B cell (primary cell): ENCODE measurements around the gene BEND5. TPM values are rescaled to one million over a fixed set of nuclear protein-coding genes. Genes with fewer than 3 reads are reported as not detected.

ENCODE experiments used
- ATAC-seq: fragments of 200-7000 bp; cut with Tn5 transposase; one replicate; pipeline ENCODE4 v1.10.0; 2021; ENCODE audit warnings: low read depth, mild to moderate bottlenecking, moderate number of reproducible peaks, moderate library complexity
- CTCF ChIA-PET: fragments of 350-600 bp; sonication (Branson Sonifier 250); formaldehyde crosslinking; loops from one replicate; lab custom pipeline; 2021; ENCODE audit warnings: antibody characterized with exemption, inconsistent platforms; lab: Charles Lee
- POLR2A ChIA-PET: fragments of 350-600 bp; sonication (Branson Sonifier 250); formaldehyde crosslinking; loops from one replicate; lab custom pipeline; 2021; ENCODE audit warnings: antibody characterized with exemption; lab: Charles Lee
- DNase-seq: peaks from one replicate; pipeline ENCODE4 v3.0.0; 2013
- H2AFZ ChIP-seq: 2 replicates; pipeline ENCODE4 v1.6.1; 2012; ENCODE audit warnings: mild to moderate bottlenecking, low read depth, low read length; ENCODE audit not compliant: insufficient read depth, poor library complexity, severe bottlenecking
- H3K27ac ChIP-seq, 2 donors: 1 replicate in 1 of 2; 2 replicates in 1 of 2; pipeline ENCODE4 v1.5.1; 2012 to 2013; ENCODE audit warnings: low read length in 2 of 2, mild to moderate bottlenecking in 2 of 2, moderate library complexity in 1 of 2
- H3K27me3 ChIP-seq, 4 experiments: fragments of 200-600 bp in 1 of 4; sonication (generic) in 1 of 4; replicated peaks in 1 of 4; 1 replicate in 2 of 4; 2 replicates in 2 of 4; pipeline versions ENCODE4 v1.6.1 to v1.7.0; 2013 to 2016; ENCODE audit warnings: low read length in 3 of 4, mild to moderate bottlenecking in 2 of 4, mixed read lengths in 1 of 4, moderate library complexity in 1 of 4; ENCODE audit not compliant: insufficient read depth in 4 of 4, control insufficient read depth in 3 of 4; ENCODE audit errors: control extremely low read depth in 1 of 4
- H3K36me3 ChIP-seq, 2 experiments: replicated peaks in 1 of 2; 1 replicate in 1 of 2; 2 replicates in 1 of 2; pipeline versions ENCODE4 v1.6.1 to v1.7.1; 2013; ENCODE audit warnings: low read length in 1 of 2; ENCODE audit not compliant: insufficient read depth in 2 of 2, control insufficient read depth in 1 of 2; ENCODE audit errors: control extremely low read depth in 1 of 2, extremely low read depth in 1 of 2
- H3K4me1 ChIP-seq, 2 donors: fragments of 200-600 bp in 1 of 2; sonication (generic) in 1 of 2; 1 replicate in 1 of 2; 2 replicates in 1 of 2; pipeline versions ENCODE4 v1.5.1 to v1.6.1; 2013 to 2017; ENCODE audit warnings: low read length in 2 of 2; ENCODE audit not compliant: control insufficient read depth in 2 of 2, insufficient read depth in 2 of 2
- H3K4me2 ChIP-seq: replicated peaks from 2 replicates; pipeline ENCODE3; 2012; ENCODE audit warnings: mild to moderate bottlenecking, low read depth, low read length; ENCODE audit not compliant: poor library complexity, severe bottlenecking
- H3K4me3 ChIP-seq, 5 experiments: fragments of 200-600 bp in 1 of 5; sonication (generic) in 1 of 5; 1 replicate in 3 of 5; 2 replicates in 2 of 5; pipeline versions ENCODE4 v1.5.1 to v1.7.0; 2011 to 2016; ENCODE audit warnings: low read length in 4 of 5, mild to moderate bottlenecking in 4 of 5, low read depth in 2 of 5, control low read depth in 1 of 5, moderate library complexity in 1 of 5; ENCODE audit not compliant: insufficient read depth in 1 of 5; ENCODE audit errors: control extremely low read depth in 1 of 5, extremely low read depth in 1 of 5
- H3K79me2 ChIP-seq: fragments of 200-600 bp; sonication (generic); one replicate; pipeline ENCODE4 v1.6.0; 2016; ENCODE audit warnings: low read length; ENCODE audit not compliant: control insufficient read depth, insufficient read depth
- H3K9ac ChIP-seq: fragments of 200-600 bp; sonication (generic); 2 replicates; pipeline ENCODE4 v1.6.1; 2017; ENCODE audit warnings: mild to moderate bottlenecking, low read length, moderate library complexity
- H3K9me3 ChIP-seq, 3 donors: one replicate each; pipeline versions ENCODE4 v1.6.1 to v1.7.1; 2013; ENCODE audit warnings: low read length in 2 of 3; ENCODE audit not compliant: control insufficient read depth in 2 of 3, insufficient read depth in 1 of 3; ENCODE audit errors: control extremely low read depth in 1 of 3
- H4K20me1 ChIP-seq: 2 replicates; pipeline ENCODE4 v1.6.0; 2012; ENCODE audit warnings: mild to moderate bottlenecking, low read length; ENCODE audit not compliant: insufficient read depth, control insufficient read depth, poor library complexity, severe bottlenecking
- H3K27ac Mint-ChIP-seq: one replicate; pipeline ENCODE4 v1.8.0; 2021; ENCODE audit warnings: mixed read lengths
- H3K27me3 Mint-ChIP-seq: one replicate; pipeline ENCODE4 v1.8.0; 2021; ENCODE audit warnings: mixed read lengths
- H3K4me1 Mint-ChIP-seq: one replicate; pipeline ENCODE4 v1.8.0; 2021; ENCODE audit warnings: mixed read lengths
- H3K4me3 Mint-ChIP-seq: one replicate; pipeline ENCODE4 v1.8.0; 2021; ENCODE audit warnings: mixed read lengths
- H3K9me3 Mint-ChIP-seq: one replicate; pipeline ENCODE4 v1.8.0; 2022; ENCODE audit warnings: mixed read lengths; ENCODE audit not compliant: insufficient read depth
- CTCF ChIP-seq: fragments of 200-600 bp; IDR thresholded peaks from one replicate; pipeline ENCODE4 v1.8.0; 2022; ENCODE audit warnings: antibody characterized with exemption, mild to moderate bottlenecking
- EZH2 ChIP-seq: IDR thresholded peaks from 2 replicates; pipeline ENCODE4 v1.6.1; 2012; ENCODE audit warnings: borderline replicate concordance, low read depth, mild to moderate bottlenecking, moderate library complexity, low read length; ENCODE audit not compliant: insufficient read depth, poor library complexity, severe bottlenecking
- WGBS: methylation state at CpG from one replicate; pipeline ENCODE4 v1.1.5; 2013; ENCODE audit warnings: missing lambda C conversion rate; ENCODE audit not compliant: insufficient coverage; 5-methylcytosine and 5-hydroxymethylcytosine counted together
- intact Hi-C: fragments of 100-400 bp; cut with micrococcal nuclease; formaldehyde crosslinking; loops from one replicate; pipeline ENCODE4 v1.10.0; 2022
- polyA plus RNA-seq: library from polyadenylated mRNA; depleted of rRNA; stranded (reverse); fragments of >200 nt; gene quantifications from 2 replicates; pipeline ENCODE4 v1.2.3, GENCODE V29; 2012
- total RNA-seq, 2 donors: library from RNA; stranded (reverse); fragments of 120-200 nt in 1 of 2; gene quantifications; 1 replicate in 1 of 2; 2 replicates in 1 of 2; pipeline versions ENCODE4 v1.2.3 to v1.2.4, GENCODE V29; 2013 to 2022

Gene BEND5
- total and polyA plus RNA-seq, 2 donors (not counting 1 experiment from before 2014, with no cell fraction given), result 19.5 to 19.7 TPM

GRCh38 chr1:48767975-48768510 lies 8.6 kb downstream of the BEND5 start:
- Mint-ChIP-seq H3K27me3 (no peaks in the 10 kb centered on the region), H3K4me1 (peaks cover 90% of the 10 kb centered on the region), H3K4me3 (peak overlapping the region; percentile 66), H3K27ac (peak overlapping the region; percentile 84), H3K9me3 (no peaks in the 10 kb centered on the region)
- Histone ChIP-seq H3K36me3 (peaks cover 8 to 56% of the 10 kb centered on the region in 2 experiments), H3K27ac (peak overlapping the region; percentile 42 to 85), H3K4me1 (peaks cover 65 to 72% of the 10 kb centered on the region in 2 donors), H3K4me3 (peak overlapping the region in 1 of 5 experiments; percentile 27), H2AFZ (no peak overlapping the region), H3K79me2 (peaks cover 97% of the 10 kb centered on the region), H3K27me3 (no peaks in the 10 kb centered on the region), H4K20me1 (peaks cover 4% of the 10 kb centered on the region), H3K4me2 (peak overlapping the region; percentile 59), H3K9me3 (no peaks in the 10 kb centered on the region), H3K9ac (no peak overlapping the region)
- ChIA-PET POLR2A (no interaction called here), CTCF (interaction anchor here (2.1 to 3.3 kb wide), 2 partner anchors 34 to 50 kb away, joined by 5 to 13 read pairs; no protein-coding TSS in a partner anchor)
- no peak for TF ChIP-seq CTCF
- TF ChIP-seq EZH2, result no peak
- intact Hi-C loops, result loop anchor here (1.0 to 5.0 kb wide), 2 partner anchors 8 to 34 kb away; partner anchors contain the start of gene BEND5
- DNase-seq, result peak; percentile 53
- peak; percentile 80 for ATAC-seq

- Histone ChIP-seq H3K9me3 (no peaks in the 10 kb centered on the region), H3K27me3 (no peaks in the 10 kb centered on the region), H3K4me2 (no peak overlapping the region), H3K27ac (no peak overlapping the region), H3K9ac (no peak overlapping the region), H3K4me1 (peaks cover 51 to 60% of the 10 kb centered on the region in 2 donors), H3K79me2 (peaks cover 98% of the 10 kb centered on the region), H3K4me3 (no peak overlapping the region), H3K36me3 (peaks cover 3 to 52% of the 10 kb centered on the region in 2 experiments), H4K20me1 (peaks cover 19% of the 10 kb centered on the region), H2AFZ (no peak overlapping the region)
- TF ChIP-seq EZH2 (no peak), CTCF (no peak)
- DNase-seq, result no peak
- no peak for ATAC-seq
- Mint-ChIP-seq H3K27me3 (no peaks in the 10 kb centered on the region), H3K27ac (no peak overlapping the region), H3K9me3 (no peaks in the 10 kb centered on the region), H3K4me3 (no peak overlapping the region), H3K4me1 (peaks cover 86% of the 10 kb centered on the region)
- intact Hi-C loops, result loop anchor here (5.0 kb wide), 1 partner anchor 37 kb away; no protein-coding TSS in a partner anchor
- ChIA-PET POLR2A (no interaction called here), CTCF (interaction anchor here (0.9 to 1.5 kb wide), 3 partner anchors 16 to 88 kb away, joined by 4 to 6 read pairs (median 6); no protein-coding TSS in a partner anchor)
- no CpG with 5 or more reads among the region's 1 CpG for WGBS
These were observed 11.4 kb downstream of the BEND5 start for GRCh38 chr1:48765335-48765734.
